ENCODE measurements around the gene ZNF189. TPM values are rescaled to one million over a fixed set of nuclear protein-coding genes. Genes with fewer than 3 reads are reported as not detected.

Gene ZNF189
- total and polyA plus RNA-seq, 2 donors (not counting 3 experiments of a cell fraction or from before 2014, with no cell fraction given): 3.3 to 14.6 TPM

DNA sequence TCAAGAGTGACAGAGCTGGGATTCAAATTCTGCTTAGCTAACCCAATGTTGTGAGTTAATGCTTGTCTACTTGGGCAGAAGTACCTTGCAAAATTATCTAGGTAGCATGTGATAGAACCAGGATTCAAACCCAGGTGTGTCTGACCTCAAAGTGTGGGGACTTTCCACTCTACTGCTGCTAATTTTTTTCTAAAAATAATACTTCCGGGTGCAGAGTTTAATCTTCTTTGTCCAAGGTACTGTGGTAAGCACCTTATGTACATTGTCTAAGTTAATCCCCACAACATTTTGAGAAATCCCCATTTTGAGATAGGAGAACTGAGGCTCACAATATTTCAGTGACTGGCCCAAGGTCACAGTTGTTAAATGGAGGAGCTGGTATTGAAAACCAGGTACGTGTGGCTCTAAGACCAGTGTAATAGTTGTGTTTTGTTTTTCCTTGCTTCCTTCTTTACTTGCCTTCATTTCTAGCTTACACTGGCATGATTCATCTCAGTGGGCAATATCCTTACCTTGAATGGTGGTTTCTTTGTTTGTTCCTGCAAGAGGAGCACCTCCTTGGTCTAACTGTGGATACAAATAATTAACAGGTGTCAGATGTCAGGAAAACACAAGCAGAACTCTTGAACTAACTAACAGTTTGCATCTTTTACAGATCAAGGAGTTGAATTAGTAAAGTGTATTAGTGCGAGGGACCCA lies 29.5 kb downstream of the ZNF189 start:
- Histone ChIP-seq H3K9me3 (replicated peaks; ENCODE audit: control insufficient read depth, insufficient read depth, low read length) (no peaks in the 10 kb centered on the region), H3K9ac (replicated peaks; ENCODE audit: extremely low read depth, insufficient read depth, low read length) (no peak overlapping the region), H3K4me2 (ENCODE audit: insufficient read depth, low read length) (no peak overlapping the region), H3K9me1 (replicated peaks; ENCODE audit: control insufficient read depth, extremely low read depth, insufficient read depth, low read length) (no peaks in the 10 kb centered on the region), H2AFZ (ENCODE audit: low read depth, low read length) (no peak overlapping the region), H3K79me2 (ENCODE audit: control insufficient read depth, insufficient read depth, low read length) (no peaks in the 10 kb centered on the region), H3K4me3 (replicated peaks in 1 of 3; ENCODE audit: insufficient read depth in 1 of 3, low read depth in 1 of 3, low read length in 3 of 3) (no peak overlapping the region), H3K36me3 (ENCODE audit: control insufficient read depth in 2 of 2, extremely low read depth in 1 of 2, insufficient read depth in 2 of 2, low read length in 2 of 2) (no peaks in the 10 kb centered on the region), H3K27me3 (ENCODE audit: control insufficient read depth in 2 of 2, insufficient read depth in 2 of 2, low read length in 2 of 2) (no peaks in the 10 kb centered on the region), H4K20me1 (replicated peaks; ENCODE audit: control insufficient read depth, extremely low read depth, insufficient read depth, low read length) (no peaks in the 10 kb centered on the region), H3K27ac (ENCODE audit: insufficient read depth, low read depth, low read length) (no peak overlapping the region), H3K4me1 (ENCODE audit: control insufficient read depth, extremely low read depth, insufficient read depth, low read length) (no peaks in the 10 kb centered on the region)
- no peak for FAIRE-seq
- intact Hi-C loops (cut with micrococcal nuclease) (no loop called here), dilution Hi-C loops (cut with MboI; ENCODE audit: extremely low pct_ligation_motif_present, low sequenced_read_pairs) (no loop called here)
- no peak for DNase-seq (ENCODE audit: low read depth, low spot score)
- ChIA-PET CTCF (no interaction called here), POLR2A (no interaction called here)
- BruUV-seq (replicated peaks): no TSS peak
- TF ChIP-seq, protein P1, sequence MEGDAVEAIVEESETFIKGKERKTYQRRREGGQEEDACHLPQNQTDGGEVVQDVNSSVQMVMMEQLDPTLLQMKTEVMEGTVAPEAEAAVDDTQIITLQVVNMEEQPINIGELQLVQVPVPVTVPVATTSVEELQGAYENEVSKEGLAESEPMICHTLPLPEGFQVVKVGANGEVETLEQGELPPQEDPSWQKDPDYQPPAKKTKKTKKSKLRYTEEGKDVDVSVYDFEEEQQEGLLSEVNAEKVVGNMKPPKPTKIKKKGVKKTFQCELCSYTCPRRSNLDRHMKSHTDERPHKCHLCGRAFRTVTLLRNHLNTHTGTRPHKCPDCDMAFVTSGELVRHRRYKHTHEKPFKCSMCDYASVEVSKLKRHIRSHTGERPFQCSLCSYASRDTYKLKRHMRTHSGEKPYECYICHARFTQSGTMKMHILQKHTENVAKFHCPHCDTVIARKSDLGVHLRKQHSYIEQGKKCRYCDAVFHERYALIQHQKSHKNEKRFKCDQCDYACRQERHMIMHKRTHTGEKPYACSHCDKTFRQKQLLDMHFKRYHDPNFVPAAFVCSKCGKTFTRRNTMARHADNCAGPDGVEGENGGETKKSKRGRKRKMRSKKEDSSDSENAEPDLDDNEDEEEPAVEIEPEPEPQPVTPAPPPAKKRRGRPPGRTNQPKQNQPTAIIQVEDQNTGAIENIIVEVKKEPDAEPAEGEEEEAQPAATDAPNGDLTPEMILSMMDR (IDR thresholded peaks at IDR 0.05; ENCODE audit: extremely low read depth in 1 of 2, insufficient read depth in 1 of 2, low read depth in 1 of 2, low read length in 2 of 2): no peak
- TF ChIP-seq EZH2 (IDR thresholded peaks at IDR 0.05; ENCODE audit: borderline replicate concordance, low read depth, low read length, severe bottlenecking) (no peak), POLR2A (IDR thresholded peaks at IDR 0.05; ENCODE audit: low read depth, low read length) (no peak)

DNA sequence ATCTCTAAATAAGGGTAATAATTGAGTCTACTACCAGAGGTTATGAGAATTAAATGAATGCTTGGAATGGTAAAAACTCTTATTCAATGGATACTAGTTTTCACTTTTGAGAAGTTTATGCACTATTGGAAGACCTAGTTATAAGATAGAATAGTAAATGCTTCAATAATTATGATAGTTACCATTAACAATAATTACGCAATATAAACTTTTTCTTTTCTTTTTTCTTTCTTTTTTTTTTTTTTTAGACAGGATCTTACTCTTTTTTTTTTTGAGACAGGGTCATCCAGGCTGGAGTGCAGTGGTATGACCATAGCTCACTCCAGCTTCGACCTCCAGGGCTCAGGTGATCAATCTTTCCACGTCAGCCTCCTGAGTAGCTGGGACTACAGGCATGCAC lies 30.3 kb downstream of the ZNF189 start:
- POLR2A ChIA-PET: no interaction called here

More for the DNA sequence above, 30.3 kb downstream of the ZNF189 start:
- TF ChIP-seq FOS (IDR thresholded peaks at IDR 0.05; ENCODE audit: borderline replicate concordance, insufficient read depth, low read length) (no peak), EZH2 (IDR thresholded peaks at IDR 0.05; ENCODE audit: borderline replicate concordance, low read depth, low read length, severe bottlenecking) (no peak), POLR2A (IDR thresholded peaks at IDR 0.05; ENCODE audit: low read depth, low read length) (no peak), MYC (IDR thresholded peaks at IDR 0.05; ENCODE audit: low read depth, low read length) (no peak), POLR2AphosphoS5 (IDR thresholded peaks at IDR 0.05; ENCODE audit: insufficient read depth, low read depth, low read length) (no peak)
- TF ChIP-seq, protein P1 (IDR thresholded peaks at IDR 0.05; ENCODE audit: extremely low read depth in 1 of 2, insufficient read depth in 1 of 2, low read depth in 1 of 2, low read length in 2 of 2): no peak
- TF ChIP-seq, protein P2, sequence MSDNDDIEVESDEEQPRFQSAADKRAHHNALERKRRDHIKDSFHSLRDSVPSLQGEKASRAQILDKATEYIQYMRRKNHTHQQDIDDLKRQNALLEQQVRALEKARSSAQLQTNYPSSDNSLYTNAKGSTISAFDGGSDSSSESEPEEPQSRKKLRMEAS (IDR thresholded peaks at IDR 0.05; ENCODE audit: insufficient read depth, insufficient read length): no peak
- no TSS peak for BruUV-seq (replicated peaks)
- CTCF ChIA-PET: no interaction called here
- Histone ChIP-seq H3K9me1 (replicated peaks; ENCODE audit: control insufficient read depth, extremely low read depth, insufficient read depth, low read length) (no peaks in the 10 kb centered on the region), H2AFZ (ENCODE audit: low read depth, low read length) (no peak overlapping the region), H3K4me2 (ENCODE audit: insufficient read depth, low read length) (no peak overlapping the region), H4K20me1 (replicated peaks; ENCODE audit: control insufficient read depth, extremely low read depth, insufficient read depth, low read length) (no peaks in the 10 kb centered on the region), H3K36me3 (ENCODE audit: control insufficient read depth in 2 of 2, extremely low read depth in 1 of 2, insufficient read depth in 2 of 2, low read length in 2 of 2) (no peaks in the 10 kb centered on the region), H3K27me3 (ENCODE audit: control insufficient read depth in 2 of 2, insufficient read depth in 2 of 2, low read length in 2 of 2) (no peaks in the 10 kb centered on the region), H3K9ac (replicated peaks; ENCODE audit: extremely low read depth, insufficient read depth, low read length) (no peak overlapping the region), H3K9me3 (replicated peaks; ENCODE audit: control insufficient read depth, insufficient read depth, low read length) (no peaks in the 10 kb centered on the region), H3K4me1 (ENCODE audit: control insufficient read depth, extremely low read depth, insufficient read depth, low read length) (no peaks in the 10 kb centered on the region), H3K79me2 (ENCODE audit: control insufficient read depth, insufficient read depth, low read length) (no peaks in the 10 kb centered on the region), H3K4me3 (replicated peaks in 1 of 3; ENCODE audit: insufficient read depth in 1 of 3, low read depth in 1 of 3, low read length in 3 of 3) (no peak overlapping the region), H3K27ac (ENCODE audit: insufficient read depth, low read depth, low read length) (no peak overlapping the region)
- dilution Hi-C loops (cut with MboI; ENCODE audit: extremely low pct_ligation_motif_present, low sequenced_read_pairs) (no loop called here), intact Hi-C loops (cut with micrococcal nuclease) (no loop called here)
- FAIRE-seq (no peak), DNase-seq (ENCODE audit: low read depth, low spot score) (no peak)

Data from endothelial cell of umbilical vein (primary cell).